ENCODE measurements around the gene PLAGL1. TPM values are rescaled to one million over a fixed set of nuclear protein-coding genes. Genes with fewer than 3 reads are reported as not detected.
A peak's percentile ranks its signal among the peaks of the same experiment; 100 is the strongest.
"Not testable (repeated sequence)": the region's sequence is repeated elsewhere in the genome, so short reads cannot be mapped to it uniquely, and the experiment has no call there.

Gene PLAGL1, protein sequence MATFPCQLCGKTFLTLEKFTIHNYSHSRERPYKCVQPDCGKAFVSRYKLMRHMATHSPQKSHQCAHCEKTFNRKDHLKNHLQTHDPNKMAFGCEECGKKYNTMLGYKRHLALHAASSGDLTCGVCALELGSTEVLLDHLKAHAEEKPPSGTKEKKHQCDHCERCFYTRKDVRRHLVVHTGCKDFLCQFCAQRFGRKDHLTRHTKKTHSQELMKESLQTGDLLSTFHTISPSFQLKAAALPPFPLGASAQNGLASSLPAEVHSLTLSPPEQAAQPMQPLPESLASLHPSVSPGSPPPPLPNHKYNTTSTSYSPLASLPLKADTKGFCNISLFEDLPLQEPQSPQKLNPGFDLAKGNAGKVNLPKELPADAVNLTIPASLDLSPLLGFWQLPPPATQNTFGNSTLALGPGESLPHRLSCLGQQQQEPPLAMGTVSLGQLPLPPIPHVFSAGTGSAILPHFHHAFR
- 10 to 100 TPM; 27.3 to 33.2 TPM for total RNA-seq
- long read RNA-seq, donor 1, partial matches to known transcripts, result 1 of 7 reads
- long read RNA-seq, donor 1, other reads (novel, unspliced or antisense), result 5 of 7 reads
- long read RNA-seq, donor 2, partial matches to known transcripts, result 0 of 4 reads
- long read RNA-seq, donor 2, other reads (novel, unspliced or antisense), result 3 of 4 reads

DNA sequence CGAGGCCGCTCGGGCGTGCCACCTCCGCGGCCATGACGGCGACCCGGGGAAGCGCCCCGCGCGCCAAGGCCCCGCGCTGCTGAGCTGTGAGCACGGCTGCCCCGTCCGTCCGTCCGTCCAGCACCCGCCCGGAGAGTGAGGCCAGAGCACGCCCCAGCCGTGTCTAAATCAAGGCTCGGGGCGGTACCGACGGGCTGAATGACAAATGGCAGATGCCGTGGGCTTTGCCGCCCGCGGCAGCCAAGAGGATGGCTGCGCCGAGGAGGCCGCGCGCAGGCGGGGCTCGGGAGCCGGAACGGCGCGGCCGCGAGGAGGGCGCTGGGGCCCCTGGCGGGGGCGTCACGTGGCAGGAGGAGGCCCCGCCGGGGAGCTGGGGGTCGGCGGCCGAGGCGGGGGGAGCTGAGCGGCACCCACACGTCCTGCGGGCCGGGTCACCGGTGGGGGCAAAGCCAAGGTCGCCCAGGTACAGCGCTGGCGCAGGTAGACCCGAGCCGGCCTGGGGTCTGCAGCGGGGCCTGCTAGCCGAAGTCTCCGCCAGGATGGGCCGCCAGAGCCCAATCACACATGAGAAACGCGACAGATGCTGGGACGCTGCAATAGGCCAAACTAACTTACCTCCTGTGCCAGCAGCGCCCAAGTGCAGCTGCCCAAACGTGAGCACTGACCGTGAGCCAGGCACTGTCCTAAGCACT is at the start of gene PLAGL1:
PLAGL1 (minus strand) TSS at position 140 of the 692 bp plus-strand sequence. CDS start 60,123 bp downstream, outside the sequence.
- DNase-seq (ENCODE audit: low spot score), result peak; percentile 91
- intact Hi-C loops (cut with DNase I), result loop anchor here in 1 of 2 donors (5.0 kb wide), 1 partner anchor 431 kb away; no protein-coding TSS in a partner anchor

DNA sequence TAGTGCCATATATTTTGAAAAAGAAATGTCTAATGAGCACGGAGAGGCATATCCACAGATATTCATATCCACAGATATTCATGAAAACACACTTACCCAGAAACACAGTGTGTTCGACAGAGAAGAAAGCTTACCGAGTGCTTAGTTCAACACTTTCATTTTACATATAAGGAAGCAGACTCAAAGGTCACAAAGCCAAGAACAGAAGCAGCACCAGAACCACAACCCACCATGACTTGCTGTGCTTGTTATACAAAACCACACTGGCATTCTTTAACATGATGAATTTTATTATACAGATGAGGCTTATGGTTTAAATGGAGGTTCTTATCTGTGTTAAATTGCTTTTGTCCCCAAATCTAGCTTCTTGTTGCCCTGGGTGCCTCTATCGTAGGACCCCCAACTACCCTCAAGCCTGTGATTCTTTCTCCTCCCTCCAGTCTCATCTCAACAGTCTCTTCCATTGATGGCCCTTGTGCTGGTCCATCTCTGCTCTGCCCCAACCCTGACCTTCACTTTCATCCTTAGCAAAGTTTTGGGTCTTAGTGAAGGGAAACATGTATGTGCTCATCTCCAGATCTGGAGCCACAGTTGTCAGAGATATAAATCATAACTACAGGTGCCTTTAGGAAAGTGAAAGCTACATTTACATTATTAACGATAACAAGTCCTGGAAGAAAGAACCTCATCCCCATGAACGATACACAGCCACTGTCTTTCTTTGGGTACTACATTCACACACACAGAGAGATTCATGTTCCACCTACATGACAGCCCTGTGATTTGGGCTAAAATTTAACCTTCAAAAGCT is 47.3 kb upstream of the PLAGL1 start:
- intact Hi-C loops (cut with DNase I), result no loop called here
- DNase-seq (ENCODE audit: low spot score), result no peak

DNA sequence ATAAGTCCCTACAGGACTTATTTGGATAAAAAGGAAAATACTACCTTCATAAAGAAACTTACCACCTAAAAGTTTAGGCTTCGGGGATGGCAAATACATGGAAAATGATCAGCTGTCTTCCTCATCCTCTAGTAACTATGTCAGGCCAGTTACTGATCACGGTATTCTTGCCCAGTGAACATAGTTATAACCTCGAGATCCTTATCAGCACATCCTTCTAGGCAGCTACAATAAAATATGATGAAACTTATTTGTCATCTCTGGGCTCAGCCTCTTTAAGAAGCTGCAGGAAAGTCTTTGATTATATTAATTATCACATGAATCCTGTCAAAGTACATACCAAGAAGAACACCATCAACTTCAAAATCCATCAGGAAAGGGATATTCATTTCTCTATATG is 45.5 kb upstream of the PLAGL1 start:
- intact Hi-C loops (cut with DNase I), result no loop called here
- no peak for DNase-seq (ENCODE audit: low spot score)

DNA sequence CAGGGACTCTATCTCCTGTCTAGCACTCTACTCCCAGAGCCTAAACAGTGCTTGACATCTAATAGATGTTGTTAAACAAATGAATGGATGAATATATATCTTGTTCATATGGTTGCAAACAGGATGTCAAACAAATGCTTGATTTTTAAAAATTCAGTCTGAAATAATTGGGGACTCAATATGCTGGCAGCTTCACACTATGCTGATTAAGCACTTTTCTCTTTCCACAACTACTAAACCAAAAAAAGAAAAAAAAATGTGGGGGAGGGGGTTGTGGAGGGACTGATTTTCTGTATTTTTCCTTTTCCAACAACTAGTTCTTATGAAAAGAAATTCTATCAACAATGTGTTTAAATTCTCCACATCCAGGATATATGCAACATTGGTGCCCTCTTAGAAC is 44.4 kb upstream of the PLAGL1 start:
- no peak for DNase-seq (ENCODE audit: low spot score)
- intact Hi-C loops (cut with DNase I), result no loop called here

DNA sequence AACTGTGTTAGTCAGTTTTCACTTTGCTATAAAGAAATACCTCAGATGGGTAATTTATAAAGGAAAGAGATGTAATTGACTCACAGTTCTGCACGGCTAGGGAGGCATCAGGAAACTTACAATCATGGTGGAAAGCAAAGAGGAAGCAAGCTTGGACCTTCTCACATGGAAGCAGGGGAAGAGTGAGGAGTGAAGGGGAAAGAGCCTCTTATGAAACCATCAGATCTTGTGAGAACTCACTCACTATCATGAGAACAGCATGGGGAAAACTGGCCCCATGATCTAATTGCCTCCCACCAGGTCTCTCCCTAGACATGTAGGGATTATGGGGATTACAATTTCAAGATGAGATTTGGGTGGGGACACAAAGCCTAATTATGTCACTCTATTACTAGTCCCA is 41.3 kb upstream of the PLAGL1 start:
- intact Hi-C loops (cut with DNase I), result no loop called here
- DNase-seq (ENCODE audit: low spot score), result no peak

DNA sequence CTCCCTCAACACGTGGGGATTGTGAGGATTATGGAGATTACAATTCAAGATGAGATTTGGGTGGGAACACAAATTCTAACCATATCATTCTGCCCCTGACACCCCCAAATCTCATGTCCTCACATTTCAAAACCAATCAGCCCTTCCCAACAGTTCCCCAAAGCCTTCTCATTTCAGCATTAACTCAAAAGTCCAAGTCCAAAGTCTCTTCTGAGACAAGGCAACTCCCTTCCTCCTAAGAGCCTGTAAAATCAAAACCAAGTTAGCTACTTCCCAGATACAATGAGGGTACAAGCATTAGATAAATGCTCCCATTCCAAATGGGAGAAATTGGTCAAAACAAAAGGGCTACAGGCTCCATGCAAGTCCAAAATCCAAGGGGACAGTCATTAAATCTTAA is 39.6 kb upstream of the PLAGL1 start:
- intact Hi-C loops (cut with DNase I), result no loop called here
- no peak for DNase-seq (ENCODE audit: low spot score)

DNA sequence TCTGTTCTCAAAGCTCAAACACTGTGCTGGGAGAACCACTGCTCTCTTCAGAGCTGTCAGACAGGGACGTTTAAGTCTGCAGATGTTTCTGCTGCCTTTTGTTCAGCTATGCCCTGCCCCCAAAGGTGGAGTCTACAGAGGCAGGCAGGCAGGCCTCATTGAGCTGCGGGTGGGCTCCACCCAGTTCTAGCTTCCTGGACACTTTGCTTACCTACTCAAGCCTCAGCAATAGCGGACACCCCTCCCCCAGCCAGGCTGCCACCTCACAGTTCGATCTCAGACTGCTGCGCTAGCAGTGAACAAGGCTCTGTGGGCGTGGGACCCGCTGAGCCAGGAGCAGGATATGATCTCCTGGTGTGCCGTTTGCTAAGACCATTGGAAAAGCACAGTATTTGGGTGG is 38.6 kb upstream of the PLAGL1 start:
- DNase-seq (ENCODE audit: low spot score); intact Hi-C loops (cut with DNase I): not testable (repeated sequence)

DNA sequence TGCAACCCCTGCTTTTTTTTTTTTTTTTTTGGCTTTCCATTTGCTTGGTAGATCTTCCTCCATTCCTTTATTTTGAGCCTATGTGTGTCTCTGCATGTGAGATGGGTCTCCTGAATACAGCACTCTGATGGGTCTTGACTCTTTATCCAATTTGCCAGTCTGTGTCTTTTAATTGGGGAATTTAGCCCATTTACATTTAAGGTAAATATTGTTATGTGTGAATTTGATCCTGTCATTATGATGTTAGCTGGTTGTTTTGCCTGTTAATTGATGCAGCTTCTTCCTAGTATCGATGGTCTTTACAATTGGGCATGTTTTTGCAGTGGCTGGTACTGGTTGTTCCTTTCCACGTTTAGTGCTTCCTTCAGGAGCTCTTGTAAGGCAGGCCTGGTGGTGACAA is 36.9 kb upstream of the PLAGL1 start:
- DNase-seq (ENCODE audit: low spot score); intact Hi-C loops (cut with DNase I): not testable (repeated sequence)

DNA sequence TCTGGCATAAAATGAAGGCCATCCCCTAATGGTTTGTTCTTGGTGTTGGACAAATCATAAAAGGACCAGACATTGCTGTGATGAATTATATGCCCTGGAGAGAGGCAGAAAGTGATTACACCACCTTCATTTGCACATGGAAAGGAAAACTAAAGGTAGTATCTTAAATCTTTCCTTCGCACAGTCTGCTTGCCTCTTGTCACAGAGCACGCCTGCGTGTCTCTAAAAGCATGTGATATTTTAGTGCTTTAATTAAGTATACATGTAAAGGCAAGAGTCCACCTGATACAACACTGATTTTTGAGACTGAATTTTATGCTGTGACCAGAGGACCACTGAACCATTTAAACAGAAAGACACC is 28.8 kb upstream of the PLAGL1 start:
- no peak for DNase-seq (ENCODE audit: low spot score)
- intact Hi-C loops (cut with DNase I), result no loop called here

DNA sequence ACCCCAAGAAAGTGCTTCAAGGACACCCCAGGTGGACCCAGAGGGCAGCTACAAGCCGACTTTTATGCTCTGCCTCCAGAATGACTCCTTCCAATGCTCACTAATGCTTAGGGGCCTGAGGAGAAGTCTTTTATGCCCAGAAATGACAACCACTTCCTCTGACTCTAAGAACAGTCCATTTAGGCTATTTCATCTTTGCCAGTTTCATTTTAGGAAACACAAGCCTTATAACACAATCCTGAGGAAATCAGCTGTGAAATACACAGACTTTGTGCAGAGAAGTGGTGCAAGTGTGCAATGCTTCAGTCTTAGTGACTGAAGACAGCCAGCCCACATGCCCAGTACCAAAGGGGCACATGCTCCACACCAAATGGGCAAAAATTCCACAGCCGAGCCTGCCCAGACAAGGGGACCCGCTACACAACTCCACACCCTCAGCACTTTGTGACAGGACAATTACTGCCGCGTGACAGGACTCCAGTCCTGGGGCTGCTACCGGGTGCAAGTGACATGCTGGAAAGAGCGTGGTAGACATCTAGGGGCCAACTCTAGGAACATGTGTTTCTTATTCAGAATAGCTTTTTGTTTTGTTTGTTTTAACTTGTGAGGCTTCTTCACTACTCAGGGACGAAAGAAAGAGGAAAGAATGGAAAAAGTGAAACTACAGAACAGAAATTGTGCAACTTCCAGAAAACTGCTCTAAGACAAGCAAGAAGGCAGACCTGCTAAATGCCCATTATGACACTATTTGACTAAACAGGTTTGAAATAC is 28.2 kb upstream of the PLAGL1 start:
- no peak for DNase-seq (ENCODE audit: low spot score)
- intact Hi-C loops (cut with DNase I), result no loop called here

DNA sequence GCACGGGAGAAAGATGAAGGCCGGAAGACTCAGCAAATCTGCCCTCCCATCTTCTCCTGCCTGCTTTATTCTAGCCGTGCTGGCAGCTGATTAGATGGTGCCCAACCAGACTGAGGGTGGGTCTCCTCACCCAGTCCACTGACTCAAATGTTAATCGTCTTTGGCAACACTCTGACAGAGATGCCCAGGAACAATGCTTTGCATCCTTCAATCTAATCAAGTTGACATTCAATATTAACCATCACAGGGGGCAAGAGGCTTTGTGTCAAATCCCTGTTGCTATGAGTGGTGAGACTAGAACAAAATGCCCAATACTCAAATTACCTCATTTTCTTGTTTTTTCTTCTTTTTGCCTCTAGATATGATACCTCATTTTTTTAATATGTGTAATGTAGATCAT is 27.4 kb upstream of the PLAGL1 start:
- no peak for DNase-seq (ENCODE audit: low spot score)
- intact Hi-C loops (cut with DNase I), result no loop called here

DNA sequence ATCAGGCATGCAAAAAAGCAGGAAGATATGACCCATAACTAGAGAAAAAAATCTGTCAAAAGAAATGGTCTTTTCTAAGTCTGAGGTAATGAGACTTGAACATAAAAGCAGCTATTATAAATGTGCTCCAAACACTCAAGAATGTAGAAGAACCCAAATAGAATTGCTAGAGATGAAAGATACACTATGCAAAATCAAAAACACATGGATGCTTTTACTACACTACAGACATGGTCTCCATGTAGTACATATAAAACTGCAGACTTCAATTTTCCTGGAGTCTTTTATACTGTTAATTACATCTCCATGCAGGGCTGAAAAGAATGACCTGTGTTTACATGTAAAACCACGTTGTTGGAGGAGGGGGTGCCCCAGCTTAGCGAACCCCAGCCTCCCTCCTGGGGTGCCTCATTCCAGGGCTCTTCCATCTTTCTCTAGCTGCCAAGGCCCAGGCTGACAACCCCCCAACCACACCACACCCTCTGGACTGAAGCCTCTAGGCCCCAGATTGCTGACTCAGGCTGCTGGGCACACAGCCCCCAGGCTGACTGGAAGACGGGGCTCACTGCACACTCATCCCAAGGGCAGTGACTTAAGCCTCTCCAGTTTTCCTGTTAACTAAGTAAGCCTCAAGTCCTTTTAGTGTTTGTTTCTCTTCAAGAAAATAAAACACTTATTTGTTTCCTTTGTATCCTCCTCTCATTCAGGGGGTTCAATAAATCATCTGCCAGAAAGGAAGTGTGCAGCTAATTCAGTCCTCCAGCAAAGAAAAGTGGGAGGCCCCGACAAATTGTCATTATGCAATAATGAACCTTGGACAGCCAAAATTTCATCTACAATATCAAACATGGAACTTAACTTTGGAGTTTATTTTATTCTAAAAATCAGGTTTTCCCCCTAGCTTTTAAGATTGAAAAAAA is 26.0 kb upstream of the PLAGL1 start:
- no peak for DNase-seq (ENCODE audit: low spot score)
- intact Hi-C loops (cut with DNase I), result no loop called here

DNA sequence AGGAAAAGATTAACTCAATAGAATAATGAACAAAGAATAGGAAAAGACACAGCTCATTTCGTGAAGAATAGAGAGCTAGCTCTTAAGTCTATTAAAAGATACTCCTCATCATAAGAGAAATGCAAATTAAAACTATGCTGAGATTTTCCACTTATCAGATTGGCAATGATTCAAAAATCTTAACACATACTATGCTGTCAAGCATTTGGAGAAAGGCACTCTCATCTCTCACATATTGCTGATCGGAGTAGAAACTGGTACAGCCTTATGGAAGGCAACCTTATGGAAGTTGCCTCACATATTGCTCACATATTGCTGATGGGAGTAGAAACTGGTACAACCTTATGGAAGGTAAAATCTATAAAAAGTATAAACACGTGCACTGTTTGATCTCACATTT is 21.4 kb upstream of the PLAGL1 start:
- intact Hi-C loops (cut with DNase I), result no loop called here
- no peak for DNase-seq (ENCODE audit: low spot score)

DNA sequence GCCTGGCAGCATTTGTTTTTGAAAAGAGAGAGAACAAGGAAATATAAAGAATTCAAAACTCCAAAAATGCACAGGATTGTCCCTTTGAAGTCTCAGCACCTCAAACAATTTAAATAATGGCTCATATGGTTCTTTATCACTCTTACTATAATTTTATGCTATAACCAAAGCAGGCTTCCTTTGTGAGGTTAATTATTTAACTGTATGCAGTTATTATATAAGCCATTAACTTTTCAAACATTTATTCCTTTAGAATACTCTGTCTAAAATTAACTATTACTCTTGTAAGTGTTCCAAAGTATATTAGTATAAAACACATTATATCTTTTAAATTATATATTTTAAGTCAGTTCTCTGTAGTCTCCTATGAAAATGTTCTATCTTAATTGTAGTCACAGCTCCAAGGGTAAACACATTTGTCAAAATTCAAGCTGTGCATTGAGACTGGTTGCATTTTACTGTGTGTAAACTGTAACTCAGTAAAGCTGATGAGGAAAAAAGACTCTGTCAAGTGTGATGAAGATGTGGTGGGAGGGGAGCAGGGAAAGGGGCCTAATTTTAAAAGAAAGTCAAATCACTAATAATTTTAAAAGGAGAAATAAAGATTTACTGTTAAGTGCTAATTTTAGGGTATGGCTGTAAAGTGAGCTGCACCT is 20.0 kb upstream of the PLAGL1 start:
- intact Hi-C loops (cut with DNase I), result no loop called here
- no peak for DNase-seq (ENCODE audit: low spot score)

DNA sequence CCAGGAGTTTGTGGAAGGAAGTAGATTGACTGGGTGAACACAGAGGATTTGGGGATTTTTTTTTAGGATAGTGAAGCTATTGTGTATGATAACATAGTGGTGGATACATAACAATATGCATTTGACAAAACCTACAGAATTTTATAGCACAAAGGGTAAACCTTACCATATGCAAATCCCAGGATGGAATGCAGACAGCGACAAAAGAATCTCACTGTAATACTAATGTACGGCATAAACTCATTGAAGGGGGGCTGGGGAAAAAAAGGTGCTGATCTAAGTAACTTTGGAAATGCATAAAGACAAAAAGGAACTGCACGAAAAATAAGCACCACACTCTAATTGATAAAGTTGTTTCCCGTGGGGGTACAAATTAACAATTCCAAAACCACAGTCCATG is 15.2 kb upstream of the PLAGL1 start:
- intact Hi-C loops (cut with DNase I), result no loop called here
- no peak for DNase-seq (ENCODE audit: low spot score)

DNA sequence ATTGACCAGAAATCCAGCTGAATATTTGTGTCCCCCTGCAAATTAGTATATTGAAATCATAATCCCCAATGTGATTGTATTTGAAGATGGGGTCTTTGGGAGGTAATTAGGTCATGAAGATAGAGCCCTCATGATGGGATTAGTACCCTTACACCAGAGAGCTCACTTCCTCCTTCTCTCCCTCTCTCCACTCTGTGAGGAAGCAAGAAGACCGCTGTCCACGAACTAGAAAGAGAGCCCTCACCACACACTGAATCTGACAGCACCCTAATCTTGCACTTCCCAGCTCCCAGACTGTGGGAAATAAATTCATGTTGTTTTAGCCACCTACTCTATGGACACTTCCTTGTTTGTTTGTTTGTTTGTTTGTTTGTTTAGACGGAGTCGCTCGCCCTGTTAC is 11.9 kb upstream of the PLAGL1 start:
- DNase-seq (ENCODE audit: low spot score), result no peak
- intact Hi-C loops (cut with DNase I), result no loop called here

Data from posterior vena cava (tissue), 2 donors.